NCI-H2081 (cell line): Measurements from ENCODE around the gene TEKT1.
"Not testable (repeated sequence)": the region's sequence is repeated elsewhere in the genome, so short reads cannot be mapped to it uniquely, and the experiment has no call there.

Experiments used
- DNase-seq, 2 experiments: peaks; one replicate each; lab custom pipeline; 2025; lab: John Stamatoyannopoulos, UW

The TEKT1 gene

GRCh38 chr17:6815775-6816174, 15.8 kb downstream of the TEKT1 start:
- no peak for DNase-seq

- DNase-seq: no peak
These were observed 19.2 kb downstream of the TEKT1 start for GRCh38 chr17:6812295-6812694.

DNA sequence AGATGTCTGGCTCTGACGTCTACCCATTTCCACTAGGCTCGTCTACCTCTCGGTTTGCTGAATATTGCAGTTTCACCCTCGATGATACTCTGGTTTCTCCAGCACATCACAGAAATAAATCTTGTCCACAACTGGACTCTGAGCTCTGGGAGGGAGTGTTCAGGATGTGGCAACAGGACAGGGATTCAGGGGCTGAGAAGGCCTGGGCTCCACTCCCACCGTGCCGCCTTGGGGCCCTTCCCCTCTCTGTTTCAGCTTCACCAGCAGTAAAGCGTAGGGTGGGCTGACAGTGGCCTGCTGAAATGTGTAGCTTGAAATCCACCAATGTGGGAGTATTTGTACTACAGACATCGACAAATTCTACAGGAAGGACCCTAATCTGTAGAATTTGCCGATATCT, 20.0 kb downstream of the TEKT1 start:
- DNase-seq: no peak

GRCh38 chr17:6800422-6801027, 31.0 kb downstream of the TEKT1 start:
- no peak for DNase-seq

DNA sequence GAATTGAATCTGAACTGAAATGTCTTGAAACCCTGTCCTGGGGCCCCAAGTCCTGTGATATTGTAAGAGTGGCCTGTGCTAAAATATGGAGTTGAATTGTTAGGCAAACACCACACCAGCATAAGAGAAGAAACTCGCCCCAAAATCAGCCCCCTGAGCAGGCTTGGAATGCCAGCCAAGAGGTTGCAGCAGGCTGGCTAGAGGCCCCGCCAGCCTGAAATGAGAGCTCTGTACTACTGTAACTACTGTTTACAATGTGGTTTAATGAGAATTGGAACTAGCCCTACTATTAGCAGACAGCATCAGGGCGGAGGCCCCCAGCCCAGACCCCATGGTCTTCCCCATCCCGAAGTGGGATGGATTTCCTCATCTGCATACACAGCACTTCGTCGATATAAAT, 31.8 kb downstream of the TEKT1 start:
- DNase-seq: no peak

GRCh38 chr17:6797718-6798351, 33.7 kb downstream of the TEKT1 start:
- DNase-seq: no peak

DNA sequence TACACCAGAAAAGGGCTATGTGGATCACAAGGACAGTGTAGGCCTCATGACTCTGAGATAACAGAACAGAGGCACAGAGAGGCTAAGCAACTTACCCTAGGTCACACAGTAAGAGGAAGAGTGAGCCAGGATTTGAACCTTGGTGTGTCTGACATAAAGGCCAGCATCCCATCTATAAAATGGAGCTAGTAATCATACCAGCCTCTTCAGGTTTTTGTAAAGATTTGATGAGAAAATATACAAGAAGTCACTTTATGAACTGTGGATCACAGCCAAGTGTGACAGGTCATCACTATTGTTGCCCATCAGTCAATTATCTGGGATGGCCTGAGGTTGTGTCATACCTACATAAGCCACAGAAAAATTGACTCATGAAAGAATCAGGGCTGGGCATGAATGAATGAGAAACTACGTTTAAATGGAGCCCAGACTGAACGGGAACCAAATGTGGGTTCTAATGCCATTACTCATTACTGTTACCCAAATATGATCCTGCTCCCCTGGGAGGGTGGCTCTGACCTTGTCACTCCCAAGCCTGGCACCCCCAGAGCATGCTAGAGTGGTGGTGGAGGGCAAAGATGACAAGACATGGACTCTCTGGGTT, 34.5 kb downstream of the TEKT1 start:
- DNase-seq: no peak

GRCh38 chr17:6796017-6796886, 35.3 kb downstream of the TEKT1 start:
- DNase-seq: no peak

DNA sequence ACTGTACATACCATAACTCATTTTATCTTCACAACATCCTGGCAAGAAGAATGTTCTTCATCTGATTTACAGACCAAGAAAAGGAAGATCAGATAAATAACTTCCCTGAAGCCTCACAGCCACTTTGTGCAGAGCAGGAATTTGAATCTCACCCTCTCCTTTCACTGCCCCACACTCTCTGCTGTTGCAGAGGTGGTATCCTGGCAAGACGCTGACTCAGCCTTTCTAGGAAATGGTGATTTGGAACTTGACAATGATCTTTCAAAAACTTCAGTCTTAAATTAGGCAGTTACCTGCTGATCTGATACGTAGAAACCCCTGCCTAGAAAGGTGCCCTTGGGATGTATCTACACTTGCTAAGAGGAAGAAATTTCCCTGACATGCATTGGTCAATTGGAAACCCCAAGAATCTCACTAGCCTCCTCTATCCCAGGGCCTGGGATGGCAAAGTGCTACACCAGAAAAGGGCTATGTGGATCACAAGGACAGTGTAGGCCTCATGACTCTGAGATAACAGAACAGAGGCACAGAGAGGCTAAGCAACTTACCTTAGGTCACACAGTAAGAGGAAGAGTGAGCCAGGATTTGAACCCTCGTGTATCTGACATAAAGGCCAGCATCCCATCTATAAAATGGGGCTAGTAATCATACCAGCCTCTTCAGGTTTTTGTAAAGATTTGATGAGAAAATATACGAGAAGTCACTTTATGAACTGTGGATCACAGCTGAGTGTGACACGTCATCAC, 37.6 kb downstream of the TEKT1 start:
- DNase-seq: no peak

GRCh38 chr17:6789146-6789545, 42.4 kb downstream of the TEKT1 start:
- no peak for DNase-seq

DNA sequence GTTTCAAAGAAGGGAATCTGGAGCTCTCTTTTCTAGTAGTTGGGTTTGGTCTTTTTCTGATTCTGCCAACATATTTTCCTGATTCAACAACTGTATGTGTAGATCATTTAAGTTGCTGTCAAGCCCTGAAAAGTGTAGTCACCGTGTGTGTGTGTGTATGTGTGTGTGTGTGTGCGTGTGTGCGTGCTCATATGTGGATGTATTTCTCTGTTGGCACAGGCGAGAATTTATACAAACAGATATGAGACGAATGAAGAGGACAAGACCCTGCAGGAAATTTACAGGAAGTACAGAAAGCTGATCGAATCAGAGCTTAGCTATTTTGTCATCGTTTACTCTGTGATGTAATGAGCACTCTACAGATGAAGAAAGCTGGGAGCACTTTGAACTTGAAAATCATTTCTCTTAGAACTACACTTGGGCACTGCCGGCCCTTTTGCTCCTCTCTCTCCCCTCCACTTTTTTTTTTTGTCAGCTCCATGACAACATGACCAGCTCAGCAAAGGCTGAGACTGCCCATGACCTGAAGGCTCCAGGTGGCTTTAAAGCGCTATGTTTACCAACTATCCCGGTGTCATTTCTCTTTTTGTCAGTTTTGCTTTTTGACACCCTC, 44.3 kb downstream of the TEKT1 start:
- DNase-seq: no peak

- DNase-seq: no peak
These were observed 44.9 kb downstream of the TEKT1 start for GRCh38 chr17:6786618-6787017.

DNA sequence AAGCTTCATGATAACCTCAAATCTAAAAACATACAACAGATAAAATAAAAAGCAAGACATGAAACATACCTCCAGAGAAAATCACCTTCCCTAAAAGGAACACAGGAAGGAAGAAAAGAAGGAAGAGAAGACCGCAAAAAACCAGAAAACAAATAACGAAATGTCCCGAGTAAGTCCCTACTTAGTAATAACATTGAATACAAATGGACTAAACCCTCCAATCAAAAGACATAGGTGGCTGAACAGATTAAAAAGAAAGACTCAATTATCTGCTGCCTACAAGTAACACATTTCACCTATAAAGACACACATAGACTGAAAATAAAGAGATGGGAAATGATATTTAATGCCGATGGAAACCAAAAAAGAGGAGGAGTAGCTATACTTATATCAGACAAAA, 49.3 kb downstream of the TEKT1 start:
- no peak for DNase-seq

GRCh38 chr17:6780886-6781285, 50.6 kb downstream of the TEKT1 start:
- no peak for DNase-seq

DNA sequence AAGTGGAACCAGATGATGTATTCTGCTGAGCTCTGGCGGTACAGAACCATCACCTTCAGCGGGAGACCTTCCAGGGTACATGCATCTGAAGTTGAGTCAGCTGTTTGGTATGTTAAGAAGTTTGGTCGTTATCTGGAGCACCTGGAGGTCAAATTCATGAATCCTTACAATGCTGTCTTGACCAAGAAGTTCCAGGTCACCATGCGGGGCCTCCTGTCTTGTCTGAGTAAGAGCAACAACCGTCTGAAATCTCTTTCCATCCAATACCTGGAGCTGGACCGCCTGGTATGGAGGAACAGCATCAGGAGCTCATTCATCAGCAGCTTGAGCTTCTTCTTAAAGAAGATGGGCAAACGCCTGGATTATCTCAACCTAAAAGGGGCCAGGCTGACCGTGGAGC, 51.5 kb downstream of the TEKT1 start:
- DNase-seq: no peak

DNA sequence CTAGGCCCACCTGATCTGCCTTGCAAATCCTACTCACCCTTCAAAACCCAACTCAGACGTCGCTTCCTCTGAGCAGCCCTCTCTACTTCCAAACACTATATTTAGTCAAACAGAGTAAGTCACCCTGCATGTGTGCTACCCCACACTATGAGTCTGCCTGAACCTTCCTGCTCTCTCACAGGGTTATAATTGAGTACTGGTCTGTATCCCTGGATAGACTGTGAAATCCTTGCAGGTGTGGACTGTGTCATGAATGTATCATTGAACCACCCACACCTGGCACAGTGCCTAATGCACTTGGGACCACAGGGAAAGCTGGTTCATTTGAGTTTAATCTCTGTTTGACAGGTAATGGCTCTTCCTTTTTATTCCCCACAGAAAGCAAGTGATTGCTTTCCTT, 52.1 kb downstream of the TEKT1 start:
- DNase-seq: no peak

DNA sequence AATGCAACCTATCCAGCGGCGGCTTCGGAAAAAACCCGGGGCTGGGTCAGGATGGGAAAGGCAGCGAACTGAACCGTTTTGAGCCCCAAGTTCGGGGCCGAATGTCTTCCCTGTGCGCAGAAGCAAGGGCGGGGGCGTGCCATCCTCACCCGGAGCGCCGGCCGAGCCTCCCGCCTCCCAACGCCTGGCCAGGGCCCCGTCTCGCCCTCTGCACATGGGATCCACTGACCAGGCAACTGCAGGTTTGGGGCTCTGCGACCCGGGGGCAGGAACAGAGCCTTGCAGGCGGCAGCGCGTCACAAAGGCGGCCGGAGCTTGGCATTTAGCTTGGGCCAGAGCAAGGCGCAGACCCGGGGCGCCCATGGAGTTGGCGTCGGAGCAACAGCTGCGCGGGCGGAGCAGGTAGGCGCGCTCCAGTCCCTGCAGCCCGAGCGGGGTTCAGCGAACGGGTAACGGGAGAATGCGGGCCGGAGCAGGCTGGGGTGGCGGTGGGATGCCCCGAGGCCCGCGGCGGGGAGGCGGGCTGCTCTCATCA, 55.6 kb downstream of the TEKT1 start, which contains the start of gene FBXO39:
FBXO39 (plus strand) TSS at position 345 of the 535 bp plus-strand sequence. CDS start 3,654 bp downstream, outside the sequence.
- no peak for DNase-seq

DNA sequence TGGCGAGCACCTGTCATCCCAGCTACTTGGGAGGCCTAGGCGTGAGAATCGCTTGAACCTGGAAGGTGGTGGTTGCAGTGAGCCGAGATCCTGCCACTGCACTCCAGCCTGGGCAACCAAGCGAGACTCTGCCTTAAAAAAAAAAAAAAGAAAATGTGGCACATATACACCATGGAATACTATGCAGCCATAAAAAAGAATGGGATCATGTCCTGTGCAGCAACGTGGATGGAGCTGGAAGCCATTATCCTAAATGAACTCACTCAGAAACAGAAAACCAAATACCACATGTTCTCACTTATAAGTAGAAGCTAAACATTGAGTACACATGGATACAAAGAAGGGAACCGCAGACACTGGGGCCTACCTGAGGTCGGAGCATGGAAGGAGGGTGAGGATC, 56.6 kb downstream of the TEKT1 start:
- not testable (repeated sequence) for DNase-seq

- DNase-seq: no peak
These were observed 59.5 kb downstream of the TEKT1 start for GRCh38 chr17:6772016-6772415.

DNA sequence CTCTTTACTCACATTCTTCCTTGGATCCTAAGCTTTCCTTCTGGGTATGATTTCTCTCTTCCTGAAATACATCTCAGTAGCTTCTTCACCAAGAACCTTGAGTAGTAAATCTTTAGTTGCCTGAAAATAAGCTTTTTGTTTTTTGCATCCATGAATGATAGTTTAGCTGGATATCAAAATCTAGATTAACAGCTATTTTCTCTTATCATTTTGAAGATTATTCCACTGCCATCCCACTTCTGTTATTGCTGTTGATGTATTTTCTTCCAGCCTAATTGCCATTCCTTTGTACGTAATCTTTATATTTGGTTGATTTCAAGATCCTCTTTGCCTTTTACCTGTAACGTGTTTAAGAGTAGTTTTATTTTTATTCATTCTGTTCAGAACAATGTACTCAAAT, 63.1 kb downstream of the TEKT1 start:
- DNase-seq: no peak

DNA sequence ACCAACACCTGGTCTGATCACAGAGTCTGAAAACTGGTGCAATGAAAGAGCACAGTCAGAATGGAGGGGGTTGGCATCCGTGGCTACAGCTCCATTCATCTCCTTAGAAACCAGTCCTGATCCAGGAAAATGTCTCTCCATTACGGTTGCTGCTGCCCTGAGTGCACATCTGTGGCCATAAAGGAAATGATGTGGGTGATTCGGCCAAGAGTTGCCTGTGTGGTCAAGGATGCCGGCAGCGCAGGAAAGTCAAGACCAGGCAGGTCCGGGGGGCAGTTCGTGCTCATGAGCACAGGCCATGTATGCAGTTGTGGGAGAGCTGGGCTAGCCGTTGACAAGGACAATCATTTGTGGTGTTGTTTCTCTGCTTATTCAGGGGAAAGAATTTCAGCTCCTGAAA, 69.8 kb downstream of the TEKT1 start:
- DNase-seq: no peak
